GM13976 (cell line): ENCODE results near the gene HCRTR1.

Source experiments
- DNase-seq: peaks from one replicate; pipeline ENCODE4 v3.0.0; 2012; ENCODE audit warnings: low spot score
- in situ Hi-C: fragments of 300-500 bp; cut with MboI; formaldehyde crosslinking; loops from one replicate; pipeline ENCODE4 v1.12.0; 2022; ENCODE audit warnings: low sequenced_read_pairs, mixed read lengths, inconsistent platforms; ENCODE audit not compliant: unreplicated experiment
- TF ChIP-seq, protein P1 (sequence below): IDR thresholded peaks from 2 replicates; pipeline ENCODE4 v1.5.1; 2012; ENCODE audit warnings: borderline replicate concordance, mild to moderate bottlenecking; ENCODE audit not compliant: insufficient read depth; ENCODE audit errors: extremely low read depth, missing control alignments, control extremely low read depth

The HCRTR1 gene

DNA sequence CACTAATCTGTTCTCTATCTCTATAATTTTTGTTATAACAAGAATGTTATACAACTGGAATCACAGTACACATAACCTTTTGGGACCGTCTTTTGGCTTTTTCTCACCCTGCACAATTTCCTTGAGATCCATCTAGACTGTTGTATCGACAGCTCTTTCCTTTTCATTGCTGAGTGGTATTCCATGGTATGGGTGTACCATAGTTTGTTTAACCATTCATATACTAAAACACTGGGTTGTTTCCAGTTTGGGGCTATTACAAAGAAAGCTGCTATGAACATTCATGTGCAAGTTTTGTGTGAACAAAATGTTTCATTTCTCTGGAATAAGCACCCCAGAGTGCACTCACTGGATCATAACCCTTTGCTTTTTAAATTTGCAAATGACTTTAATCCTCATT, 15.4 kb upstream of the HCRTR1 start:
- in situ Hi-C loops, result no loop called here
- TF ChIP-seq, protein P1, sequence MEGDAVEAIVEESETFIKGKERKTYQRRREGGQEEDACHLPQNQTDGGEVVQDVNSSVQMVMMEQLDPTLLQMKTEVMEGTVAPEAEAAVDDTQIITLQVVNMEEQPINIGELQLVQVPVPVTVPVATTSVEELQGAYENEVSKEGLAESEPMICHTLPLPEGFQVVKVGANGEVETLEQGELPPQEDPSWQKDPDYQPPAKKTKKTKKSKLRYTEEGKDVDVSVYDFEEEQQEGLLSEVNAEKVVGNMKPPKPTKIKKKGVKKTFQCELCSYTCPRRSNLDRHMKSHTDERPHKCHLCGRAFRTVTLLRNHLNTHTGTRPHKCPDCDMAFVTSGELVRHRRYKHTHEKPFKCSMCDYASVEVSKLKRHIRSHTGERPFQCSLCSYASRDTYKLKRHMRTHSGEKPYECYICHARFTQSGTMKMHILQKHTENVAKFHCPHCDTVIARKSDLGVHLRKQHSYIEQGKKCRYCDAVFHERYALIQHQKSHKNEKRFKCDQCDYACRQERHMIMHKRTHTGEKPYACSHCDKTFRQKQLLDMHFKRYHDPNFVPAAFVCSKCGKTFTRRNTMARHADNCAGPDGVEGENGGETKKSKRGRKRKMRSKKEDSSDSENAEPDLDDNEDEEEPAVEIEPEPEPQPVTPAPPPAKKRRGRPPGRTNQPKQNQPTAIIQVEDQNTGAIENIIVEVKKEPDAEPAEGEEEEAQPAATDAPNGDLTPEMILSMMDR, result no peak
- no peak for DNase-seq

DNA sequence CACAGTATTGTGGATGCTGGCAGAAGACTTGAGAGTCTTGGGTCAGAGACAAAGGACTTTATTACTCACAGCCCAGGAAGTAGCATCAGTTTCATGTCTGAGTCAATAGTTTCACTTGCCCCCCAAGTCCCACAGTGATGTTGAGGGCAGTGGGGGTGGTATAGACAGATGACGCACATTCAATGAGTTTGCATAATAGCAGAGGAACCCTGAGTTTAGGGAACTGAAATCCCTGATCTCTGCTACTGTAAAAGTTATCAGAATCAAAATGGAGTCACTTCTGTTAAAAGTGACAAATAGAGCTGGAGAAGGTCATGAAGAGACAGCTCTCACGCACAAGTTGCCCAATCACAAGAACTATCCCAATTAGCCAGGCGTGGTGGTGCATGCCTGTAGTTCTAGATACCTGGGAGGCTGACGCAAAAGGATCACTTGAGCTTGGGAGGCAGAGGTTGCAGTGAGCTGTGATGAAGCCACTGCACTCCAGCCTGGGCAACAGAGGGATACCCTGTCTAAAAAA, 11.5 kb upstream of the HCRTR1 start:
- in situ Hi-C loops, result no loop called here
- peak; percentile 85 for DNase-seq
- TF ChIP-seq, protein P1, result no peak

DNA sequence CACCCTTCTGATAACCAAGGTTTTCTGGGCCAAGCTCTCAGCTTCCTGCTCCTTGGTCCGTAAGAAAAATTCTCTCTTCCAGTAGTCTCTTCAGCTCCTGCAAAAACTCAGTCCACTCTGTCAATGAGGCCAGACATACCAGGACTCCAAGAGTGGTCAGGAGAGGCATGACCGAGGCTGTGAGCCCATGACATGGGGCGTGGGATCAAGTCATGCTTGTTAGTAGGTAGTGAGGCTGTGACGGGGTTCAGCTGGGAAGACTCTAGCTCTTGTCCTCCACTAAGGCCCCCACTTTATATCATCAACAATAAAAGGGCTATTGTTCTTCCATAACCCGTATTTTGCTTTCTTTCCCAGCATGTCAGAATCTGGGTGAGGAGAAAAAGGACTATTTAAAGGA, 10.1 kb upstream of the HCRTR1 start:
- in situ Hi-C loops, result no loop called here
- DNase-seq, result no peak
- TF ChIP-seq, protein P1, result no peak

DNA sequence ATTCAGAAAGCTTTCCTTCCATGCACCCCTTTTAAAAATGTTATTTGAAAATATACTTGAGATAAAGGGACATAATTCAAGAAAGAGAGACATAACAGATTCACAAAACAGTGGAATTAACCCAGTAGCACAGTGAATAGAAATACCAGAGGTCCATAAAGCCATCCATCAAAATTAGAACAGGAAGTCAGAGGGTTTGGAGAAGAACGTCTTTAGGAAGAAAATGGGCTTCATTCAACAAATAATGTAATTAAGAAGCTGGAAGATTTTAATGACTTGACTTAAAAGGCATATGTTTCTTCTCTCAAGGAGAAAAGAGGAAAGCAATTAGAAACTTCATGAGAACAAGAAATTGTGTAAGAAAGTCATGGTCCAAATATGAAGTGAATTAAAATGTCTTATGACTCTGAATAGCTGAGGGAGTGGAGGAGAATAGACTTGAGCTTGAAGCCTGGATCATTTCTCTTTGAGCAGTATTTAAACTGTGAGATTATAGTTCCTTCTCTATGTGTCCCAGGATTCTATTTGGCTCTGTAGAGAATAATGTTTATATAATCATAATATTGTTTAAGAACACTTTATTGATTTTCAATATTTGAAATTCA, 7.9 kb upstream of the HCRTR1 start:
- in situ Hi-C loops, result loop anchor here (10.0 kb wide), 1 partner anchor 45 kb away; no protein-coding TSS in a partner anchor
- DNase-seq, result no peak
- TF ChIP-seq, protein P1, result no peak

DNA sequence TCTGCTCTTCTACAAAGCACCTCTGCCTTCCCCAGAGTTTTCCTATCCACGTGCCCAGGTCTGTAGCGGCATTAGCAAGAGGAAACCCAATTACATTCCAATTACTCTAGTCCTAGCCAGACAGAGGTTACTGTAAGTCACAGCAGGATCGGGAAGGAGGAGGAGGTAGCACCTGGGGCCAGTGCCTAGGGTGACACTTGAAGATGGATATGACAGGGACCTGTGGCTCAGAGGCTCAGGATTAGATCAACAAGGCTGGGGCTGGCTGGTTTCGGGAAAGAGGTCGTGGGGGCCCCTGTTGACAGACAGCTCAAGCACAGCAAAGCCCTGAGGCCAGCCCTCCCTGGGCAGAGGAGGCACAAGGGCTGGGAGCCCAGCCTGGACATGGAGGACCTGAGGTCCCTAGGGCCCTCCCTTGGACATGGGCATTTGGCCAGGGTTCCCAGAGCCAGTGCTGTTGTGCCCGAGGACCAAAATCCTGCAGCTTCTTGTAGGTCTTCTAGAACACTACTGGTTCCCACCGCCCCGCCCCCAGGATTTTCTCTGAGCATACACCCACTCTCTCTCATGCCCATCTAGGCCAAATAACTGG, 3.0 kb upstream of the HCRTR1 start:
- TF ChIP-seq, protein P1, result no peak
- in situ Hi-C loops, result loop anchor here (10.0 kb wide), 1 partner anchor 50 kb away; no protein-coding TSS in a partner anchor
- DNase-seq, result no peak

DNA sequence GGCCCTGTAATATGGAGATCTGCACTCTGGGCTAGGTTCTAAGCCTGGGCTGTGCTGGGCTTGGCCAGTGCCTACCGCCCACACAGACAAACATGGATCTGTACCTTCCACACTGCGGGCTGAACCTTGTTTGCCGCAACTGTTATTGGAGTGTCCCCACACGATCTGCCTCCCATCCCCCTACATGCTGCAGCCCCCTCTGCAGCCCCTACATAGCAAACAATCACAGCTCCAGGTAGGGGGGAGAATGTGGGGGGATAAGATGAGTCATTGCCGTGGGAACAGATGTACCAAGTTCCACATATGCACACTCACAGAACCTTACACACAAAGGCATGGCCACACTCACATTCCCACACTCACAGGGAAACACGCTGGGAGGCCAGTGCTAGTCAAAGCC, 2.1 kb upstream of the HCRTR1 start:
- no peak for DNase-seq
- in situ Hi-C loops, result loop anchor here (10.0 kb wide), 1 partner anchor 51 kb away; no protein-coding TSS in a partner anchor
- TF ChIP-seq, protein P1, result no peak

DNA sequence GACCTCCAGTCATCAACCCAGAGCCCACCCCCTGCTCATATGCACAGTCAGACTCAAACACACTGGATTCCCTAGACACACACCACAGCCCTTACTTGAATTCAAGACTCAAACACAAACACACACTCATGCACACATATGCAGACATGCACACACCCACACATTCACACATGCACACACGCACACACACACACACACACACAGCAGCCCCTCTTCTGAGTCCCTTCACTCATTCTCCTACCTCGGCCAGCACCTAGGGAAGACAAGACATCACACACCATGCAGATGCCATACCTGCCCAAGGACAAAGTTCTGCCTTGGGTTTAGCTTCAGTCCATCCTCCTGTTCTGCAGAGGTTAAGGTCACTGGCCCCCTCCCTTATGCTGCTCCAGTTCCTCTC, 1.6 kb upstream of the HCRTR1 start:
- in situ Hi-C loops, result loop anchor here (10.0 kb wide), 1 partner anchor 51 kb away; no protein-coding TSS in a partner anchor
- TF ChIP-seq, protein P1, result no peak
- DNase-seq, result no peak
